HEK293T (cell line): ENCODE data around the gene MLANA.

Experiments
- CTCF ChIA-PET: fragments of 350-600 bp; formaldehyde crosslinking; extraction: SDS; loops from one replicate; lab custom pipeline; 2021; ENCODE audit warnings: antibody characterized with exemption, inconsistent platforms; lab: Yijun Ruan, JAX
- POLR2A ChIA-PET: fragments of 350-600 bp; formaldehyde crosslinking; extraction: SDS; loops from one replicate; lab custom pipeline; 2020; ENCODE audit warnings: antibody characterized with exemption, inconsistent platforms; lab: Yijun Ruan, JAX
- DNase-seq: peaks from one replicate; pipeline ENCODE4 v3.0.0; 2012; ENCODE audit warnings: mixed read lengths; ENCODE audit errors: extremely low spot score
- ARNT ChIP-seq: fragments of 450-650 bp; IDR thresholded peaks from 2 replicates; pipeline ENCODE4 v1.6.1; 2017; ENCODE audit warnings: mild to moderate bottlenecking
- BHLHE40 ChIP-seq: fragments of 450-650 bp; IDR thresholded peaks from 2 replicates; pipeline ENCODE4 v1.6.1; 2016; ENCODE audit warnings: mild to moderate bottlenecking, moderate library complexity, borderline replicate concordance
- CTBP1 ChIP-seq: fragments of 450-650 bp; IDR thresholded peaks from 2 replicates; pipeline ENCODE4 v1.6.1; 2016; ENCODE audit warnings: borderline replicate concordance
- ELF4 ChIP-seq: fragments of 450-650 bp; IDR thresholded peaks from 2 replicates; pipeline ENCODE4 v1.6.1; 2017; ENCODE audit warnings: antibody characterized with exemption
- FOXA1 ChIP-seq: fragments of 450-650 bp; IDR thresholded peaks from 2 replicates; pipeline ENCODE4 v1.6.1; 2016; ENCODE audit warnings: mild to moderate bottlenecking
- FOXK2 ChIP-seq: fragments of 450-650 bp; IDR thresholded peaks from 2 replicates; pipeline ENCODE4 v1.6.1; 2016; ENCODE audit warnings: mild to moderate bottlenecking
- FOXM1 ChIP-seq: fragments of 450-650 bp; IDR thresholded peaks from 2 replicates; pipeline ENCODE4 v1.6.1; 2017; ENCODE audit warnings: mild to moderate bottlenecking, borderline replicate concordance
- HDGF ChIP-seq: fragments of 450-650 bp; IDR thresholded peaks from 2 replicates; pipeline ENCODE4 v1.6.1; 2017; ENCODE audit warnings: antibody characterized with exemption, borderline replicate concordance
- L3MBTL2 ChIP-seq: fragments of 450-650 bp; conservative IDR thresholded peaks from 2 replicates; pipeline ENCODE4 v1.6.1; 2016; ENCODE audit warnings: mild to moderate bottlenecking
- LEF1 ChIP-seq: fragments of 450-650 bp; IDR thresholded peaks from 2 replicates; pipeline ENCODE4 v1.6.1; 2017; ENCODE audit warnings: mild to moderate bottlenecking, borderline replicate concordance
- NFRKB ChIP-seq: fragments of 450-650 bp; IDR thresholded peaks from 2 replicates; pipeline ENCODE4 v1.6.1; 2016; ENCODE audit warnings: mild to moderate bottlenecking, moderate library complexity
- SP1 ChIP-seq: fragments of 450-650 bp; IDR thresholded peaks from 2 replicates; pipeline ENCODE4 v1.6.1; 2017
- SUZ12 ChIP-seq: fragments of 450-650 bp; IDR thresholded peaks from 2 replicates; pipeline ENCODE4 v1.6.1; 2016; ENCODE audit warnings: mild to moderate bottlenecking
- TARDBP ChIP-seq: fragments of 450-650 bp; IDR thresholded peaks from 2 replicates; pipeline ENCODE4 v1.6.1; 2016
- ZNF384 ChIP-seq: fragments of 450-650 bp; IDR thresholded peaks from 2 replicates; pipeline ENCODE4 v1.6.1; 2016
- TF ChIP-seq, protein P1 (sequence below): fragments of 450-650 bp; IDR thresholded peaks from 2 replicates; pipeline ENCODE4 v1.6.1; 2016

The MLANA gene

GRCh38 chr9:5890641-5891040 is at the start of gene MLANA:
TSS of gene MLANA (plus strand) at chr9:5890889. CDS start at chr9:5892475, 1,586 bp downstream.
- POLR2A ChIA-PET: no interaction called here
- TF ChIP-seq, protein P1, sequence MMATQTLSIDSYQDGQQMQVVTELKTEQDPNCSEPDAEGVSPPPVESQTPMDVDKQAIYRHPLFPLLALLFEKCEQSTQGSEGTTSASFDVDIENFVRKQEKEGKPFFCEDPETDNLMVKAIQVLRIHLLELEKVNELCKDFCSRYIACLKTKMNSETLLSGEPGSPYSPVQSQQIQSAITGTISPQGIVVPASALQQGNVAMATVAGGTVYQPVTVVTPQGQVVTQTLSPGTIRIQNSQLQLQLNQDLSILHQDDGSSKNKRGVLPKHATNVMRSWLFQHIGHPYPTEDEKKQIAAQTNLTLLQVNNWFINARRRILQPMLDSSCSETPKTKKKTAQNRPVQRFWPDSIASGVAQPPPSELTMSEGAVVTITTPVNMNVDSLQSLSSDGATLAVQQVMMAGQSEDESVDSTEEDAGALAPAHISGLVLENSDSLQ: no peak
- TF ChIP-seq SP1 (no peak), ARNT (no peak), CTBP1 (no peak)
- CTCF ChIA-PET: no interaction called here
- no peak for DNase-seq

GRCh38 chr9:5841771-5842573 is 48.7 kb upstream of the MLANA start:
- POLR2A ChIA-PET: interaction anchor here (1.3 kb wide), 1 partner anchor 8 kb away, joined by 4 read pairs; the partner anchor contains the start of gene ERMP1

DNA sequence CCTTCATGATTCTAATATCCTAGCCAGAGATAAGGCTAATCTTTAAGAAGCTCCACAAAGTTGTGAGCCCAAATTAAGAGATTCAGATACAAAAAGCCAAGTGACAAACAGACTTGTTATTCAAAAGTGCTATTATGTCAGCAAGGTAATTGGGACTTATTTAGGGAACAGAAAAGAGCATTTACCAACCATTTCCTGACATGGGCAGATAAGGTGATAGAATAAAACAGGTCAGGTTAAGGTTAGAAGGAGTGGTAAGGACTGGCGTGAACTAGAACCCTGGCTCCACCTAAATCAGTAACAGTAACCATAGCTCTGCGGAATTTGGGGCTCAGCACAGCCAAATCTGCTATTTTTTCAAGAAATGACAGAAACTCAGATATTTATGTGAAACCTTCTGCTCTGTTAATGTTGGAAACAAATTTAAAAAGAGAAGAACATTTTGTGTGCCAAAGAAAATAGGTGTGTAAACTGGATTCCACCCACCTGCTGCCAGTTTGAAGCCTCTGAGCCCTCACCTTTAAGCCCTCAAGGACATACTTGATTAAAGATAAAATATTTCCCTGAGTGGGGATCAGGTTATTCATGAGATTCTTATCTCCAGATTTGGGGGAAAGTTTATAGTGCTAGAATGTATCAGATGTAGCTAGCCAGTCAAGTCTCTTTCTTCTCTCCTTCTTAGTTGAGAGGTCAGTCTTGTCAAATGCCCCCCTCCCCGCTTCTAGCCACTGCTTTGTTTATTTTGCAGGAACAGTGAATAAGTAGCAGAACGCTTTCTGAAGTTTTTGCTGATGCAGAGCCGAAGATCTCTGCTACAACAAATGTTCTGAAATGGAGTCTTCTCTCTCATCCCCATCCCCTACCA is 47.5 kb upstream of the MLANA start:
- TF ChIP-seq LEF1 (no peak), CTBP1 (no peak), TARDBP (no peak), SUZ12 (no peak), FOXA1 (no peak), SP1 (no peak), FOXM1 (no peak)
- TF ChIP-seq, protein P1: no peak
- ChIA-PET CTCF (interaction anchor here (1.1 to 1.2 kb wide), 2 partner anchors 10 kb away, joined by 5 to 6 read pairs; partner anchors contain the start of gene ERMP1), POLR2A (interaction anchor here (1.3 kb wide), 2 partner anchors 10 to 12 kb away, joined by 4 read pairs; partner anchors contain the start of gene ERMP1)
- no peak for DNase-seq

More at GRCh38 chr9:5841771-5842573, 48.7 kb upstream of the MLANA start:
- no peak for DNase-seq
- CTCF ChIA-PET: interaction anchor here (1.2 kb wide), 1 partner anchor 9 kb away, joined by 6 read pairs; the partner anchor contains the start of gene ERMP1
- TF ChIP-seq ELF4: no peak
- no peak for TF ChIP-seq NFRKB
- no peak for TF ChIP-seq FOXM1
- TF ChIP-seq TARDBP: no peak
- TF ChIP-seq SUZ12: no peak
- TF ChIP-seq SP1: no peak
- no peak for TF ChIP-seq ZNF384
- no peak for TF ChIP-seq CTBP1
- no peak for TF ChIP-seq FOXA1
- TF ChIP-seq HDGF: no peak
- TF ChIP-seq, protein P1: no peak
- no peak for TF ChIP-seq FOXK2
- no peak for TF ChIP-seq L3MBTL2
- no peak for TF ChIP-seq ARNT
- TF ChIP-seq BHLHE40: no peak
- no peak for TF ChIP-seq LEF1

DNA sequence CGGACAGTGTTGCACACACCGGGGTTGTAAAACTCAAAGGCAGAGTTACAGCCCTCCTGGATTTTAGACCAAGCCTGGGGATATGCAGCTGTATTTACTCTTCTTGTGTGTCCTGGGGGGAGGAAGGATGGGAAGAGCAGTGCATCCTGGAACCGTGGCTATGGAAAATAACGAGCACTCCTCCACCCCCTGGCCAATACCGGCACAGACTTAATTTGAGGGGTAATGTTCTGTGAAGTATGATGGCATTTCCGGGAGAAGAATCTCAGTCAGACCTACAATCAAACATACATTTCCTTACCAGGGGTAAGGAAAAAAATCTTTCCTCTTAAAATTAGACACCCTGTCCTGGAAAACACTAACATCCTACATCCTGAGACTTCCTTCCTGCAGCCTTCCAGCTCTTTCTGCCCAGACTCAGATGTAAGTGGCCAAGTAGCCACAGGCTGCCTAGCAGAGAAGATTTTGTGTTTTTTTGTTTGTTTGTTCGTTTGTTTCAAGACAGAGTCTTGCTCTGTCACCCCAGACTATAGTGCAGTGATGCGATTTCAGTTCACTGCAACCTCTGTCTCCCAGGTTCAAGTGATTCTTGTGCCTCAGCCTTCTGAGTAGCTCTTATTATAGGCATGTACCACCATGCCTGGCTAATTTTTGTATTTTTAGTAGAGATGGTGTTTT is 46.8 kb upstream of the MLANA start:
- POLR2A ChIA-PET: interaction anchor here (1.3 kb wide), 1 partner anchor 11 kb away, joined by 4 read pairs; no protein-coding TSS in a partner anchor
- CTCF ChIA-PET: interaction anchor here (1.1 kb wide), 1 partner anchor 11 kb away, joined by 5 read pairs; the partner anchor contains the start of gene ERMP1
- TF ChIP-seq L3MBTL2 (no peak), LEF1 (no peak), TARDBP (no peak), ARNT (no peak), ELF4 (no peak), SP1 (no peak), CTBP1 (no peak), FOXA1 (no peak), HDGF (no peak), FOXM1 (no peak), SUZ12 (no peak)
- TF ChIP-seq, protein P1: no peak
- peak; percentile 28 for DNase-seq

DNA sequence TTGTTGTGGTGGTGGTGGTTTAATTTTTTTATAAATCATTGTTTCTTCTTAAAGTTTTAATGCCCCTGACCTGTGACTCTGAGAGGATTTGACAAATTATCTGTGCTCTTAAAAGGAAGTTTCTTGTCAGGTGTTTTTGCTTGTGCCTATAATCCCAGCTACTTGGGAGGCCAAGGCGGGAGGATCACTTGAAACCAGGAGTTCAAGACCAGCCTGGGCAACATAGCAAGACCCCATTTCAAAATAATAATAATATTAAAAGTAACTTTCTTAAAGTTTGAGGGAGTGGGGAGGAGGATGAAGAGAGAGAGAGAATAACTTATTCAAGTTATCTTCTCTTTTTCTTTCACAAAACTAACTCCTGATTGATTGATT is 45.5 kb upstream of the MLANA start:
- ChIA-PET POLR2A (no interaction called here), CTCF (no interaction called here)
- DNase-seq: no peak
- TF ChIP-seq SUZ12: no peak
- no peak for TF ChIP-seq ZNF384
- TF ChIP-seq FOXK2: no peak
- TF ChIP-seq, protein P1: no peak
- no peak for TF ChIP-seq FOXA1
- TF ChIP-seq ELF4: no peak
- no peak for TF ChIP-seq BHLHE40
- TF ChIP-seq SP1: no peak
- TF ChIP-seq CTBP1: no peak
- no peak for TF ChIP-seq NFRKB
- TF ChIP-seq HDGF: no peak
- no peak for TF ChIP-seq TARDBP
- TF ChIP-seq L3MBTL2: no peak
- no peak for TF ChIP-seq FOXM1
- TF ChIP-seq LEF1: no peak
